Measurements from ENCODE around the gene STRA6.

Gene STRA6

DNA sequence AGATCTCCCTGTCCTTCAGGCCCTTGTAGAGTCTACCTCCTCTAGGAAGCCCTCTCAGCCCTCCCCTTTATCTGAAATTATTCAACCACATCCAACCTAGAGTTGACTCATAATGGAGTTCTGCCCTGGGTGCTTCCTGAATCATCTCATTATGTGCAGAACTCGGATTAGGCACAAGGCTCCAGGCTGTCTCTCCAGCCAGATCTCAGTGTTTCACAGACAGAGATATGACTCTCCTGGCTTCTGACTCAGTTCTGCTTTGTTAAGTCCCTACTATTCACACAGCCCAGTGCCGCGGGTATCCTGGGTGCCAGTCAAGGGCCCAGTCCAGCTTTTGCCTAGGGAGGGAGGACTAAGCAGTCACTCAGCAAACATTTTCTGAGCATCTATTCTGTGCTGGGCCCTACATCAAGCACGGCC lies 9.3 kb downstream of the STRA6 start:
- DNase-seq, result no peak
- TF ChIP-seq POLR2A (IDR thresholded peaks at IDR 0.05; ENCODE audit: low read length) (no peak), GATA1 (IDR thresholded peaks at IDR 0.05; ENCODE audit: low read depth, low read length) (no peak)

DNA sequence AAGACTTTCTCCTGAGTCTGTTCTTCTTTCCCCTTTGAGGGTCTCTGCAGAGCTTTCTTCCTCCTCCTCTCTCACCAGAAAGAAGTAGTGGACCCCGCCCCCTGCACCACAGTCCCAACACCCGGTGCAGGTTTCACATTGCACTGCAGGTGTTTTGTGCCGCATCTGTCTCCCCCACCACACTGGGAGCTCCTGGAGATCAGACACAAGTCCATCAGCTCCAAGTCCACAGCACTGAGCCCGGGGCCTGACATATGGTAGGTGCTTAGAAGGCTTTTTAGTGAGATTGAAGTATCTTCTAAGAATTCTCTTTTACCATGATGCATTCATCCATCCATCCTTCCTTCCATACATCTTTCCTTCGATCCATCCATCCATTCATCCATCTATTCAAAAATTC lies 9.8 kb downstream of the STRA6 start:
- TF ChIP-seq POLR2A (IDR thresholded peaks at IDR 0.05; ENCODE audit: low read length) (no peak), GATA1 (IDR thresholded peaks at IDR 0.05; ENCODE audit: low read depth, low read length) (no peak)
- no peak for DNase-seq

DNA sequence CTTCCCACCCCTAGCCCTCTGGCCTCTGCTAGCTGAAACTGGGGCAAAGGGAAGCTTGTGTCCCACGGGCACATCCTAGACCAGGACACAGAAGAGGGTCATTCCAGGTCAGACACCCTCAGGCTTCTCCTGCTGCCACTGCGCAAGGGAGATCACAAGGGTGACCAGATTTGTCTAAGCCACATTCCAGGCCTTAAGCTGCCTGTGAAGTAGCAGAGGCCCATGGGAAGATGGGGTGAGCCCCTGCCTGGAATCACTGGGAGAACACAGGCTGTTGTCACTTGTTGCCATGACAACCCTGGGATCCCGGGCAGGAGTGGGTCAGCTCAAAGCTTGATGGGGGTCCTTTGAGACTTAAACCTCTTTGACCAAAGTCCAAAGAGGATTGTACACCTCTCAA lies 10.8 kb downstream of the STRA6 start:
- no peak for TF ChIP-seq POLR2A (IDR thresholded peaks at IDR 0.05; ENCODE audit: low read length)
- TF ChIP-seq GATA1 (IDR thresholded peaks at IDR 0.05; ENCODE audit: low read depth, low read length), result no peak
- no peak for DNase-seq

DNA sequence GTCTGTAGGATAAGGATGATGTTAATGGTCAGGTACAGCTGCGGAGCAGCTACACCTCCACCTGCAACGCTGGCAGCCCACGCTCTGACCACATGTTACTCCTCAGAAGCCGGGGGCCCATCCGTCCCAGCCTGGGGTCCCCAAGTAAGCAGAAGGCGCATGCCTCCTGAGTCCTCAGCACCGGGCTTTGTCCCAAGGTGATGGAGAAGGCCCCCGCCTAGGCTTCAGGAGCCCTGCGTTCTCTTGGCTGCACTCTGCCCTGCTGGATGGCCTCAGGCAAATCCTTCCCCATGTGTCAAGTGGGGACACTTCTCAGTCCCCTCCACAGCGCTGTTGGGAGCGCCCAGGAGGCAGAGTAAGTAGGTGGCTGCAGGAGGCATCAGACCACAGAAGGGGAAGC lies 14.4 kb downstream of the STRA6 start:
- no peak for TF ChIP-seq GATA1 (IDR thresholded peaks at IDR 0.05; ENCODE audit: low read depth, low read length)
- no peak for TF ChIP-seq POLR2A (IDR thresholded peaks at IDR 0.05; ENCODE audit: low read length)
- no peak for DNase-seq

GRCh38 chr15:74185710-74186348 lies 16.8 kb downstream of the STRA6 start:
- DNase-seq, result no peak
- TF ChIP-seq GATA1 (IDR thresholded peaks at IDR 0.05; ENCODE audit: low read depth, low read length), result no peak
- no peak for TF ChIP-seq POLR2A (IDR thresholded peaks at IDR 0.05; ENCODE audit: low read length)

- TF ChIP-seq POLR2A (IDR thresholded peaks at IDR 0.05; ENCODE audit: low read length) (no peak), GATA1 (IDR thresholded peaks at IDR 0.05; ENCODE audit: low read depth, low read length) (no peak)
- no peak for DNase-seq
Measured at GRCh38 chr15:74184582-74185091, 17.9 kb downstream of the STRA6 start.

- TF ChIP-seq GATA1 (IDR thresholded peaks at IDR 0.05; ENCODE audit: low read depth, low read length) (no peak), POLR2A (IDR thresholded peaks at IDR 0.05; ENCODE audit: low read length) (no peak)
- no peak for DNase-seq
Measured at GRCh38 chr15:74182131-74182530, 20.5 kb downstream of the STRA6 start.

GRCh38 chr15:74180881-74181602 lies 21.5 kb downstream of the STRA6 start:
- no peak for DNase-seq

GRCh38 chr15:74179983-74180880 lies 22.4 kb downstream of the STRA6 start:
- DNase-seq, result no peak
- TF ChIP-seq POLR2A (IDR thresholded peaks at IDR 0.05; ENCODE audit: low read length) (no peak), GATA1 (IDR thresholded peaks at IDR 0.05; ENCODE audit: low read depth, low read length) (no peak)

More at GRCh38 chr15:74180881-74181602, 21.5 kb downstream of the STRA6 start:
- TF ChIP-seq GATA1 (IDR thresholded peaks at IDR 0.05; ENCODE audit: low read depth, low read length) (no peak), POLR2A (IDR thresholded peaks at IDR 0.05; ENCODE audit: low read length) (no peak)

GRCh38 chr15:74179101-74179841 lies 23.3 kb downstream of the STRA6 start:
- DNase-seq, result no peak
- TF ChIP-seq GATA1 (IDR thresholded peaks at IDR 0.05; ENCODE audit: low read depth, low read length) (no peak), POLR2A (IDR thresholded peaks at IDR 0.05; ENCODE audit: low read length) (no peak)

DNA sequence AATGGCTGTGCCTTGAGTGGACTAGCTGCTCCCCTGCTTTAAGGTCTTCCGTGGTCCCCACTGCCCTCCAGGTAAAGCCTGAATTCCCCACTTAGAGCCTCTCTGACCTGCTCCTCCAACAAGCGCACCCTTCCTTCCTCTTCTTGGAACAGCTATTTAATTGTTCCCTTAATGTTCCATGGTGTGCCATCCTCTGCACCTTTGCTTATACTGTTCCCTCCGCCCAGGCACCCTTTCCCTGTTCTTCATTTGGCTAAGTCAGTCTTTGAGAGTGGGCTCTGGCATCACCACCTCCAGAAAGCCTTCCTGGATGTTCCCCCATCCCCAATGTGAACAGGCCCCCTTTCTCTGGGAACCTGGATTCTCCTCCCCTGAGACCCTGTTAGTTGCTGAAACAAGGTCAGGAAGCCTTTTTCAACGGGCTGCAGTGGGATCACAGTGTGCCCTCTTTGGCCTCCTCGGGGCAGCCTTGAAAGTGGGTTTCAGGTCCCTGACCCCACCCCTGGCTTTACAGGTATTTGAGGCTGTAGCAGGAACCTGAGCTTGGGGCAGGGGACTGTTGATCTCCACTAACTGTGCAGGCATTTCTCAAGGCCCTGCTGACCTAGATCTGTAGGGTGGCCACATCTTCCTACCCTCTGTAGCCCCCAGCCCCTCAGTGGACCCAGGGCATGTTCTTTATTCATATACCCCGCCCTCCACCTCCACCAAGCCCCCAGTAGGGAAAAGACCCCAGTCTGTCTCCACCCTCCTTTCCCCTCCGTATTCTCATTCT lies 24.1 kb downstream of the STRA6 start:
- TF ChIP-seq POLR2A (IDR thresholded peaks at IDR 0.05; ENCODE audit: low read length) (no peak), GATA1 (IDR thresholded peaks at IDR 0.05; ENCODE audit: low read depth, low read length) (no peak)
- no peak for DNase-seq

Measured in erythroblast (primary cell).